Raji (cell line): ENCODE results near the gene FAM107B.

Experiments
- POLR2A ChIP-seq: IDR thresholded peaks from 2 replicates; pipeline ENCODE4 v1.6.1; 2011; ENCODE audit warnings: low read depth, low read length, control low read depth; ENCODE audit not compliant: insufficient read depth

FAM107B gene

GRCh38 chr10:14751921-14752320, 22.8 kb downstream of the FAM107B start:
- TF ChIP-seq POLR2A: no peak

GRCh38 chr10:14751014-14751896, 23.4 kb downstream of the FAM107B start:
- TF ChIP-seq POLR2A: 0 out of 2 replicates have a peak, but pooled peaks have one; percentile 47

- TF ChIP-seq POLR2A: no peak
These were observed 25.5 kb downstream of the FAM107B start for GRCh38 chr10:14749070-14749809.

DNA sequence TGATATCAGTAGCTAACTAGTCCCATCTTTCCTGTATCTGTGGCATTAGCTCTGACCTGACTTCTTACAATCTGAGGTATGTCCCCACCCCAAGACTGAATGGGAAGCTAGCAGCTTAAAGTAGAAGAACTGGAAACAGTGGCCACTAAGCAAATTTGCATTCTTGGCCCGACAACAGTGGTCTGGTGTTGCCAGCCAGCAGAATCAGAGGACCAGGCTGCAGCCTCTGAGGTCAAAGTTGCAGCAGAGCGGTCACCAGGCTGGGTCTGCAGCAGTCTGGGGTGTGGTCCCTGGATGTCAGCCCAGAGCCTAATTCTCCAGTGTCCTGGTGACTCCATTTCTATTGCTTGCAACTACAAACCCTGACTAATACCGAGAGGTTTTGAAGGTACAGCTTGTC, 26.3 kb downstream of the FAM107B start:
- TF ChIP-seq POLR2A: no peak

DNA sequence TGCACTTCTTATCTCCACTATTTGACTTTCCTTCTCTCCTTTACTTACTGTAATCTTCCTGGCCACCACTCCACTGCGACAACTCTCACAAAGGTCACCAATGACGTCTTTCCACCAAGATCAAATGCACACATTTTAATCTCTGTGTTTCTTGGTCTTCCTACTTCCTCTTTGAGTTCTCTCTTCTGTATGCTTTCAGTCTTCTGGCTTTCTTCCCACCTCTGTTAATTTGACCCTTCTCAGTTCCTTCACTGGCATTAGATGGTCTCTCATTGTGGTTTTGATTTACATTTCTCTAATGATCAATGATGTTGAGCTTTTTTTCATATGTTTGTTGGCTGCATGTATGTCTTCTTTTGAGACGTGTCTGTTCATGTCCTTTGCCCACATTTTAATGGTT, 31.9 kb downstream of the FAM107B start:
- TF ChIP-seq POLR2A: no peak

GRCh38 chr10:14742382-14742781, 32.3 kb downstream of the FAM107B start:
- TF ChIP-seq POLR2A: no peak

DNA sequence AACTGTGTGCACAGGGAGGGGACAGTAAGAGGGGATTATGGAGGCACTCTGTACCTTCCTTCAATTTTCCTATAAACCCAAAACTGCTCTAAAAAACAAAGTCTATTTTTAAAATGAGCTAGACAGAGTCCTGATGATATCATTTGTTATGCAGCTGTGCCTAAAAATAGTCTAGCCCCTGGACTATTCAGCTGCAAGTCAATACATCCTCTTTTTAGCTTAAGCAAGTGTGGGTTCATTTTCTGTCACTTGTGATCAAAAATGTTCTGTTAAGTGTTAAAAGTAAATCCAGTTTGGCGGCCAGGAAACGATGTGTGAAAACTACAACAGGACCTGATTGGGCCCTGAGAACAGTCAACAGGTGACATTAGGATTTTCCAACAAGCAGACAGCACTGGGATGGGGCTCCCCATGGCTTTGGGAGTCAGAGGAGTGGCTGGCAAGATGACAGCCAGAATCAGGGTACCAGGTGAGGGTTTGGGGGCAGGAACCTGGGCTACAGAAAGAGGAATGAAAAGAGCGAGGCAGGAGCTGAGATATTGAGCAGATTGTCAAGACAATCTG, 33.9 kb downstream of the FAM107B start:
- TF ChIP-seq POLR2A: no peak

GRCh38 chr10:14737808-14738545, 36.7 kb downstream of the FAM107B start:
- no peak for TF ChIP-seq POLR2A

DNA sequence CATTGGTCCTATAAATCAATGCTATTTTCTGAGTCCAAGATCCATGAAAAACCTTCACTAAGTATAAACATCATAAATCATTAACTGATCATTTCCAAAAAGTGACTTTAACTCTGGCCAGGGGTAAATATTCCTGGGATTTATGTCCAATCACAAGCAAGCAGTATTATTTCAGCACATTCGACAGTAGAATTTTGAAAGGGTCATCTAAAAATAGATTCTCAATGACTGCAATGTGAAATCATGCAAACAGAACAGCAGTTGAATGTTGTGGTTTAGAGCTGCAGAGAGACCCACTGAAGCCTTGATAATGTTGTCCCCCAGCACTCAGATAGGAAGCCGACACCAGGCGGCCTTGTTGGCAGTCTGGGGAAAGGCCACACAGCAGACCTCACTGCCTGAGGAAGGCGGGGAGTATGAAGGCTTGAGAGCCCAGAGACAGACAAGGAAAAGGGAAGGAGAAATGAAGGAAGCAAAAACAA, 38.1 kb downstream of the FAM107B start:
- peak; percentile 52 for TF ChIP-seq POLR2A

- no peak for TF ChIP-seq POLR2A
These were observed 38.7 kb downstream of the FAM107B start for GRCh38 chr10:14736043-14736442.

DNA sequence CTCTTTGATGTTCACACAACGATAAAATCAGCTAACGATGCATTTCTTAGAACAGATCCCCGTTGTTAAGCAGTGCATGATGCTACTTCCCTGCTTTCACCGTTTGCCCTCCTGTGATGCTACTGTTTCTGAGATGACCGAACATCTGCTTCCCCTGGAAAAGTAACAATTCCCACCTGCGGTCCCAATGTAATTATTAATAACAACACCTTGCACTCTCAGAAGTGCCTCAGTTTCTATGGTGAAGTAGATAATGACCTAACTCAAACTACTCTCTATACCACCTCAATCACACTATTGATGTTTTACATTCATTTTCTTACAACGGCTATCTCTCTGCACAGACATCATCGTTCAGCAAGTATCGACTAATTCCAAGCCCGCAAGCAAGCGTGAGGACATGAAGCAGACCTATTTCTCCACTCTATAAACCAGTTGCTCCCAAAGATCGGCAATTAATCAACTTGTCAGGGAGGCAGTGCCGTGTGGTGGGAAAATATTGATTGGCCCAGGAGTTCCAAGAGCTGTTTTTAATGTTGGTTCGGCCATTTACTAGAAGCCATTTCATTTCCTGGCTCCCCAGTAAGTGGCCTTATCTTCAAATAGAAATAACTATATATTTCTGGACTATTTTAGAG, 42.7 kb downstream of the FAM107B start:
- no peak for TF ChIP-seq POLR2A

GRCh38 chr10:14728346-14728745, 46.4 kb downstream of the FAM107B start:
- TF ChIP-seq POLR2A: no peak

GRCh38 chr10:14727924-14728323, 46.8 kb downstream of the FAM107B start:
- TF ChIP-seq POLR2A: no peak

DNA sequence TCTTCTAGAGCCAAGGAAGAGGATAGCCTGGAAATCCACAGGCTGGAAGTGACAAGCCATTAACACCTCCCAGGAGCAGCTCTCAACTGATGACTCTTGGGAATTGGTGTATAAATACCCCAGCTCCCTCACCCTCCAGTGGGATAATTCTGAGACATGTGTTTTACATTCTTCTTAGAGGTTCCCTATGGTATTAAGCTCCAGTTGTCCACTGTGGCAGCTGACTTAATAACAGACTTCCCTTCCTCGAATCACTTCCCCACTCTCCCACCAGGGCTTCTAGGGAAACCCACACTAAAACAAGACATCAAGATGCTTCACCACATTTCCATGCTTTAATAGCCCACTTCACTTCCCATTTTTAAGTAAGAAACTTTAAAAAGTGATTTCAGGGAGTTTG, 47.2 kb downstream of the FAM107B start:
- no peak for TF ChIP-seq POLR2A

DNA sequence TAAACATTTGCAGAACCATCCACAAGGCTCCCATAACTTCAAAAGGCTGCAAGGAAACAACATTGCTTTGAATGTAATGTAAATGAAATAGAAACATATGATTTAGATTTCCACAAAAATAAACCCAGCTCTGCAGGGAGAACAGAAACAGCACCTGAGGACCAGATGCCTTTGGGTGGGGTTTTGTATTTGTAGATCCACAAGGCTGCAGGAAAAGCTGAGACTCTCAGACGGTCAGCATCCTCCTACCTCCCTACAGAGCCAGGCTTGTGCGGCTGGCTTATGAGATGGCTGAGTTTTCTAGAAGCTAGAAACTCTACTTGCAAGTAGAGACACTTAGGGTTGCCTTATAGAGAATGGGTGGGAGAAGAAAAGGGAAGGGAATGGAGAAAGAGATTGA, 49.8 kb downstream of the FAM107B start:
- no peak for TF ChIP-seq POLR2A

- TF ChIP-seq POLR2A: no peak
These were observed 51.5 kb downstream of the FAM107B start for GRCh38 chr10:14723052-14723689.
